GM19099 (cell line): ENCODE results near the gene MRPL32.

ENCODE experiments used
- POLR2A ChIP-seq: IDR thresholded peaks from 3 replicates; pipeline ENCODE4 v1.6.1; 2011; ENCODE audit warnings: low read depth; ENCODE audit not compliant: insufficient read length; ENCODE audit errors: extremely low read depth

The MRPL32 gene

DNA sequence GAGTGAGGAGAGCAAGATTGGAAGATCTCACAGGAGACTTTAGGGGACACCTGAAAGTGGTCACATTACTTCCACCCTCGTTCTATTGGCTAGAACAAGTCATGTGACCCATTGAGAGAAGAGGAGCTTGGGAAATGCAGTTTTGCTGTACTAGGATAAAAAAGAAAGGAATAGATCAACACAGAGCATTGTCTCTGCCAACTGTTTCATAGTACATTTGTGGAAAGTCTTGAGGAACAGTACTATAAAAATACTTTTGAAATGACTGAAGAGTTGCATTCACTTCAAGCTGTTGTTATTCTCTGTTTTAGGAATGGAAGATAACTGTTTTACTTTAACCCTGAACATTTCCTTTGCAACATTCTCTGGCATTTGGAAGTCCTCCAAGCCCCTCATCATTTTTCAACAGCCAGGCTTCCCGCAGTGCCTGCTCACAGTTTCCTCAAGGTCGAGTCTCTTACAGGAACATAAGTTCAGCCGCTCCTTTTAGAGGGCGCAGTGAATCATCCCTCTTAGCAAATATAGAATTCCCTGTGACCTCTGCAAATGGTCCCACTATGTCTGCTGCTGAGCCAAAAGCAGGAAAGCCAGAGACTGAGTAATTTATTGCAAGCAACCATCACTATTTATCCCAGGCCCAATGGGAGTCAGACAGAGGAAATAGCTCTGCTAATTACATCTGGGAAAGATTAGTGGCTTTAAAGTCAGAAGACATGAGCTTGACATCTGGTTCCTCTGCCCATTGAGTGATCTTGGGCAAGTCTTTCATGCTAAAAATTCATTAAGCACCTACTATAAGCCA lies 40.7 kb downstream of the MRPL32 start:
- TF ChIP-seq POLR2A, result no peak

DNA sequence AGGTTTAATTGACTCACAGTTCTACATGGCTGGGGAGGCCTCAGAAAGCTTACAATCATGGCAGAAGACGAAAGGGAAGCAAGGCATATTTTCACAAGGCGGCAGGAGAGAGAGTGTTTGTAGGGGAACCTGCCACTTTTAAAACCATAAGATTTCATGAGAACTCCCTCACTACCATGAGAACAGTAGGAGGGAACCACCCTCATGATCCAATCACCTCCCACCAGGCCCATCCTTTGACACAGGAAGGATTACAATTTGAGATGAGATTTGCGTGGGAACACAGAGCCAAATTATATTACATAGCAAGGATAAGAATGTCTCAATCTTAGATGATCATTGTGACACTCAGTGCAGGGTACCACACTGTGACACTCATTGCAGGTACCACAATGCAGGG lies 44.2 kb downstream of the MRPL32 start:
- no peak for TF ChIP-seq POLR2A

DNA sequence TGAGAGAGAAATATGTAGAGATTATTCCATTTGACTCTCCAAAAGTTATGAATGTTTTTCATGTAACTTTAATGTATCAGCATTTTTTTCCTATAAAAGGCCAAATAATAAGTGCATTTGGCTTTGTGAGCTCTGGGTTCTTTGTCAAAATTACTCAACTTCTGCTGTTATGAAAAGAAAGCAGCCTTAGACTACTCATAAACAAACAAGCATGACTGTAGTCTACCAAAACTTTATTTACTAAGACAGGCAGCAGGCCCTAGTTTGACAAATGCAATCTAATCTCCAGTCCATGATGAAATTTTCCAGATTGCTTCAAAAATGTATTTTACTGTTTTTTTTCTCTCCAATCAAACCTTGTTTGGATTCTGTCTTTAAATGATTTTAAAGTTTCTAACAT lies 46.3 kb downstream of the MRPL32 start:
- TF ChIP-seq POLR2A, result no peak

DNA sequence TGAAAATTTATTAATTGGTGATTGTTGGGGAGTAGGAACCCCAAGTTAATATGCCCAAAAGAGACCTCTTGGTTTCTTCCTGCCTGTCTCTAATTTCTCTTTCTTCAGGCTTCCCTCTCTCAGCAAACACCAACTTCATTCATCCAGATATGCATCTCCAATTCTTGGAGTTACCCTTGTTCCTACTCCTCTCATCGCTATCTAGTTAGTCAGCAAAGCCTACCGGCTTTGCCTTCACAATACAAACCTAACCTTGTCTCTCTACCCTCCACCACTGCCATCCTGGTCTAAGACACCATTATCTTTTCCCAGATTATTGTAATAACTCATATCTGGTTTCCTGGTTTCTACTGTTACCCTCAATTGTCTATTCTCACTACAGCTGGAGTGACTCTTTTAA lies 47.9 kb downstream of the MRPL32 start:
- TF ChIP-seq POLR2A, result no peak

DNA sequence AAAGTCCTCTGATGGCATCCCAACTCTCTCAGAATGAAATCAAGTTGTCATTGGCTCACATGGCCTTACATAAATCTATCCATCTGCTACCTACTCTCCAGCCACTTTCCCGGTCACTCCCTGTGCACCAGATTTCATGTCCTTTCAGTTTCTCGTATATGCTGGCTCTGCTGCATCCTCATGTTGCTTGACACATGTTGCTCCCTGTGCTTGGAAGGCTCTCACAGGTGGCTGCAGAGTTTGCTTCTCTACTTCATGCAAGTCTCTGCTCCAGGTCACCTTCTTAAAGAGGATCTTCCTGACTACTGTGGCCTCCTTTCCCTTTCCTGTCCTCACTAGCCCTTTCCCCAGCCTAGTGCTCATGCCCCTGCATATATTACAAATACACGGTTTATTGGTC lies 48.3 kb downstream of the MRPL32 start:
- TF ChIP-seq POLR2A, result no peak

DNA sequence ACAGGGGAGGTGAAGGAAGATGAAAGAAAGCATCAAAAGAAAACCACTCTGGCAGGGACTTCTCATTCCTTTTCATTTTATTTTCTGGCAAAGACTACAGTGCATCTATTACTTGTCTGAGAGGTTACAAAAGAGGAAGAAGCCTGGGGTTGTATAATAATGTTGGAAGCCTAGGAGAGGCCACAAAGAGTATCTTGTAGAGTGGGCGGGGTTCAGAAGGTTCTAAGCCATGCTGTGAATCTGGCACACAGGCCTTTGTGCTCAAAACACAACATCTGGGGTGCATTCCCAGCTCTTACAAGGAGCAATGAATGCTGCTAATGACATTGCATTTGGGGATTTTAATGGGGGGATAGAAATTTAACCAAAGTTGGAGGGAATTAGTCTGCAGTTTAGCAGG lies 49.4 kb downstream of the MRPL32 start:
- TF ChIP-seq POLR2A, result no peak

DNA sequence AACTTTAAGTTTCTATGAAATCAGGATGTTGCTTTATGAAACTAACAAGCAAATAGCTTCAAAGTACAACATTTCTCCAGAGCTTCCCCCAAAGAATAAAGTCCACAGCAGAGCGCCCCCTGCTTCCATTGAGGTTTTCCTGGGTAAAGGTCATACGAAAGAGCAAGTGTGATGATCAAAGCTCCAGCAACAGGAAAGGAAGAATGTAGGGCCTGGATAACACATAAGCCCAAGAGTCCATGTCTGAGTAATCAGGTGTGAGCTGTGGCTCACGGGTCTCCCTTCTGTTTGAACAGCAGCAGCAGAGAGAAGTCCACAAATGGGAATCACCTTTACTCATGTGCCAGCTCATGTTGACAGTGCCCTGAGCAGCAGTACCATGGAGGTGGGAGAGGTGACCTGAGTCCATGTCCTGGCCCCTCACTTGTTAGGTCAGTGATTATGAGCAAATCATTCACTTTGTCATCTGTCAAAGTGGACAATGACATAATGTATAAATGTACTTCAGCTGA lies 50.5 kb downstream of the MRPL32 start:
- TF ChIP-seq POLR2A, result no peak

DNA sequence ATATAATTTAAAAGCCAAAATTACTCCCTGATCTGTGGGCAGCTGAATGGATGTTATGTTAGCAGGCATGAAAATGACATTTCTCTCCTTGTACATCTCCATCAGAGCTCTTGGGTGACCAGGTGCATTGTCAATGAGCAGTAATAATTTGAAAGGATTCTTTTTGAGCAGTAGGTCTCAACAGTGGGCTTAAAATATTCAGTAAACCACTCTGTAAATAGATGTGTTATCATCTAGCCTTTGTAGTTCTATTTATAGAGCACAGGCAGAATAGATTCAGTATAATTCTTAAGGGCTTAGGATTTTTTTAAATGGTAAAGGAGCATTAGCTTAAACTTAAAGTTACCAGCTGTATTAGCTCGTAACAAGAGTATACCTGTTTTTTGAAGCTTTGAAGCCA lies 52.0 kb downstream of the MRPL32 start:
- TF ChIP-seq POLR2A, result no peak

DNA sequence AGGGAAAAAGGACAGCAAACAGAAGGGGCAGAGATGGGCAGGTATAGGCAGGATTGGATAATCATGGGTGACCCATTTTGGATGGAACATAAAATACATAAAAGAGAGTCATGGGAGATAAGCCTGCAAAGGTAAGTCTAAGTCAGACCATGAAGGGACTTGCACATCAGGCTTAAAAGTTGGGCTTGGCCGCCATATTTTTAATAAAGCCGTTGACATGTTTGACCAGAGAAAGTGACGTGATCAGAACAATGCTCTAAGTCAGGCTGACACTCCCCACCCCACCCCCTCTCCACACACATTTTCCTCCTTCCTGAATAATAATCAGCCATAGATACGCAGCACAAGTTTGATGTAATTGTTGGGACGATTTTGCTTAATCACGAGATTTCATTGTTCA lies 54.0 kb downstream of the MRPL32 start:
- TF ChIP-seq POLR2A, result no peak

DNA sequence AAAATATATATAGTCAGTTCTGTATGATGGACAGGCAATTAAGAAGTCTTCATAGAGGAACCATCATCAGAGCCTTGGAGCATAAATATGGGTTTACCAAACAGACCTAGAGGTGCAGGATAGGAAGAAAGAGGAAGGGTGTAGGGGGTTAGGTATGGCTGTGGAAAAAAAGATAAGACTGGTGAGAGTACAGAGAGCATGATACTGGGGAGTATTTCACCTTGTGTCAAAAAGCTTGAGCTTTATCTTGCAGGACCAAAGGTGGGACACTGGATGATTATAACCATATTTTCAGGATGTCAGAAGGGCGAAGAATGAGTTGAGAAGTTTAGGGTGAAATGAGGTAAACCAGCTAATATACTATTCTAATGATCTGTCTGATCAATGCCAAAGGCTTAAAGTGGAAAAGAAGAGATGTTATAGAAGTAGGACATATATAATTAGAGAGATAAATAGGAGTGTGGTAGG lies 54.6 kb downstream of the MRPL32 start:
- no peak for TF ChIP-seq POLR2A
